ENCODE results near the gene EVC2. TPM values are rescaled to one million over a fixed set of nuclear protein-coding genes. Genes with fewer than 3 reads are reported as not detected.

EVC2 gene
- total and polyA plus RNA-seq, 2 donors (not counting 1 experiment from before 2014, with no cell fraction given), result 1.1 TPM; not detected in 1

DNA sequence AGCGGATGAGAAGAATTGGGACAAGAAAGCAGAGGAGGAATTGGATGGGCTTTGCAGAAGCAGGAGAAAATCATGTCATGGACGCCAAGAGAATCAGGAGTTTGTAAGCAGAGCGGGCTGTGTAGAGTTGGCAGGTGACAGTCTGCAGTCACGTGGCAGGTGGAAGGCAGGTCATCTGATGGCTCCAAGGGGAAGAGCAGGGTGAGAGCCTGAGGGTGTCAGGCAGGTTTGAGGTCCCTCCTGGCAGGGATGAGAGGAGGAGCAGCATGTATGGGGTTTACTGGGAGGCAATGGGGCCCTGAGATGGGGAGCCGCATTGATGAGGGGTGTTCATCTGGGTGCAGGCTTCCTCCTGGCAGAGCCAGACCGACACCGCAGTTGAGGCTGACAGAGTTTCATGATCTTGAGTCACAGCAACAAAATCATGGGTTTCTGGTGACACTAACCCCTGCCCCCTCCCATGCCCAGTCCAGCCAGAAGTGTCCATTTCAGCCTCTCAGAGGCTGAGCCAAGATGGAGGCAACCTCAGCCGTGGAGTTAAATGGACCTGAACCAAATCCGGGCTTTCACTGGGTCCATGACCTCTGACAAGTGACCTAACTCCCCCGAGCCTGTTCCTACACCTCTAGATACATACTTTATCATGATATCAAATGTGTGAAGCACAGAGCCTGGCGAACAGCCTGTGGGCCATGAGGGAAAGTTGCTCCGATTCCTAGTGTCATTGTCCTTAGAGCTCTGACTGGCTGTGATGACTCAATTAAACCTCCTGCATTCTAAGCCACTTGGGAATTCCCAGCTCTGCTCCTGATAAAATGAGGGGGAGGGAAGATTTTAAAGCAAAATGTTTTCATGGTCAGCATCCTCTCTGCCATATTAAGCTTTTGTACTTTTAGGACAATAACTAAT, 38.7 kb upstream of the EVC2 start:
- no peak overlapping the region for H3K27ac Mint-ChIP-seq
- H4K20me1 ChIP-seq (ENCODE audit: control insufficient read depth, insufficient read depth, low read length, poor library complexity, severe bottlenecking), result no peaks in the 10 kb centered on the region
- no peak overlapping the region for H3K4me3 Mint-ChIP-seq
- H3K4me3 ChIP-seq (ENCODE audit: control extremely low read depth in 1 of 5, extremely low read depth in 1 of 5, insufficient read depth in 1 of 5, low read depth in 2 of 5, low read length in 4 of 5), result no peak overlapping the region
- H3K27me3 ChIP-seq (replicated peaks in 1 of 4; ENCODE audit: control extremely low read depth in 1 of 4, control insufficient read depth in 3 of 4, insufficient read depth in 4 of 4, low read length in 3 of 4), result no peaks in the 10 kb centered on the region
- POLR2A ChIA-PET, result no interaction called here
- intact Hi-C loops (cut with micrococcal nuclease), result no loop called here
- TF ChIP-seq, protein P1, sequence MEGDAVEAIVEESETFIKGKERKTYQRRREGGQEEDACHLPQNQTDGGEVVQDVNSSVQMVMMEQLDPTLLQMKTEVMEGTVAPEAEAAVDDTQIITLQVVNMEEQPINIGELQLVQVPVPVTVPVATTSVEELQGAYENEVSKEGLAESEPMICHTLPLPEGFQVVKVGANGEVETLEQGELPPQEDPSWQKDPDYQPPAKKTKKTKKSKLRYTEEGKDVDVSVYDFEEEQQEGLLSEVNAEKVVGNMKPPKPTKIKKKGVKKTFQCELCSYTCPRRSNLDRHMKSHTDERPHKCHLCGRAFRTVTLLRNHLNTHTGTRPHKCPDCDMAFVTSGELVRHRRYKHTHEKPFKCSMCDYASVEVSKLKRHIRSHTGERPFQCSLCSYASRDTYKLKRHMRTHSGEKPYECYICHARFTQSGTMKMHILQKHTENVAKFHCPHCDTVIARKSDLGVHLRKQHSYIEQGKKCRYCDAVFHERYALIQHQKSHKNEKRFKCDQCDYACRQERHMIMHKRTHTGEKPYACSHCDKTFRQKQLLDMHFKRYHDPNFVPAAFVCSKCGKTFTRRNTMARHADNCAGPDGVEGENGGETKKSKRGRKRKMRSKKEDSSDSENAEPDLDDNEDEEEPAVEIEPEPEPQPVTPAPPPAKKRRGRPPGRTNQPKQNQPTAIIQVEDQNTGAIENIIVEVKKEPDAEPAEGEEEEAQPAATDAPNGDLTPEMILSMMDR (IDR thresholded peaks at IDR 0.05), result no peak
- no peak for TF ChIP-seq EZH2 (IDR thresholded peaks at IDR 0.05; ENCODE audit: borderline replicate concordance, insufficient read depth, low read depth, low read length, poor library complexity, severe bottlenecking)
- no peaks in the 10 kb centered on the region for H3K4me1 Mint-ChIP-seq
- H3K36me3 ChIP-seq (replicated peaks in 1 of 2; ENCODE audit: control extremely low read depth in 1 of 2, control insufficient read depth in 1 of 2, extremely low read depth in 1 of 2, insufficient read depth in 2 of 2, low read length in 1 of 2), result no peaks in the 10 kb centered on the region
- DNase-seq, result no peak
- H3K9me3 Mint-ChIP-seq (ENCODE audit: insufficient read depth), result no peaks in the 10 kb centered on the region
- H3K9me3 ChIP-seq (ENCODE audit: control extremely low read depth in 1 of 3, control insufficient read depth in 2 of 3, insufficient read depth in 1 of 3, low read length in 2 of 3), result peaks cover 0 to 7% (median 0%) of the 10 kb centered on the region in 3 donors
- WGBS (ENCODE audit: insufficient coverage), result 85% methylated on average over 8 of the region's 12 CpGs
- no peak for ATAC-seq (ENCODE audit: low read depth)
- no peak overlapping the region for H3K27ac ChIP-seq (ENCODE audit: low read length in 2 of 2)
- no peaks in the 10 kb centered on the region for H3K4me1 ChIP-seq (ENCODE audit: control insufficient read depth in 2 of 2, insufficient read depth in 2 of 2, low read length in 2 of 2)
- CTCF ChIA-PET, result no interaction called here
- H3K27me3 Mint-ChIP-seq, result no peaks in the 10 kb centered on the region
- no peaks in the 10 kb centered on the region for H3K79me2 ChIP-seq (ENCODE audit: control insufficient read depth, insufficient read depth, low read length)
- no peak overlapping the region for H2AFZ ChIP-seq (ENCODE audit: insufficient read depth, low read depth, low read length, poor library complexity, severe bottlenecking)
- no peak overlapping the region for H3K4me2 ChIP-seq (replicated peaks; ENCODE audit: low read depth, low read length, poor library complexity, severe bottlenecking)
- no peak overlapping the region for H3K9ac ChIP-seq (ENCODE audit: low read length)

DNA sequence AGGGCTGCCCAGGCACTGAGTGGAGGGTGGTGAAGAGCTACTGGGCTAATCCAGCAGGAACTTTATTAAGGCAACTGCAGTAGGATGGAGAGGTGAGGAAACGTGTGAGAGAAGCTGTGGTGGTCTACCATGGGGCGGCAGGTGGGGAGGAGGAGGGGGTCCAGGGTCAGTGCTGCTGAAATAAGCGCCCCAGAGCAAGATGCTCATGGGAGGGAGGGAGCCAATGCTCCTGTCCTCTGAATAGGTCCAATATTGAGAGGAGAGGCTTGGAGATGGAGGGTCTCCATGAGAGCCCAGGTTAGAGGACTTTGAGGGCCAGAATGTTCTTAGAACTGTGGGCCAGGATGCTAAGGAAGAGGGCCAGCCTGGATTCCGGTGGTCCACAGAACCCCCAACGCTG, 37.9 kb upstream of the EVC2 start:
- H3K9me3 Mint-ChIP-seq (ENCODE audit: insufficient read depth), result no peaks in the 10 kb centered on the region
- H3K4me1 Mint-ChIP-seq, result no peaks in the 10 kb centered on the region
- no peak overlapping the region for H2AFZ ChIP-seq (ENCODE audit: insufficient read depth, low read depth, low read length, poor library complexity, severe bottlenecking)
- H3K79me2 ChIP-seq (ENCODE audit: control insufficient read depth, insufficient read depth, low read length), result no peaks in the 10 kb centered on the region
- peaks cover 0 to 4% (median 0%) of the 10 kb centered on the region in 3 donors for H3K9me3 ChIP-seq (ENCODE audit: control extremely low read depth in 1 of 3, control insufficient read depth in 2 of 3, insufficient read depth in 1 of 3, low read length in 2 of 3)
- CTCF ChIA-PET, result interaction anchor here (0.8 kb wide), 1 partner anchor 1147 kb away, joined by 3 read pairs; no protein-coding TSS in a partner anchor
- H3K4me1 ChIP-seq (ENCODE audit: control insufficient read depth in 2 of 2, insufficient read depth in 2 of 2, low read length in 2 of 2), result no peaks in the 10 kb centered on the region
- 88% methylated on average over 5 of the region's 5 CpGs for whole genome bisulfite sequencing (ENCODE audit: insufficient coverage)
- no peak overlapping the region for H3K9ac ChIP-seq (ENCODE audit: low read length)
- H3K27ac Mint-ChIP-seq, result no peak overlapping the region
- H3K4me3 Mint-ChIP-seq, result no peak overlapping the region
- no peaks in the 10 kb centered on the region for H3K36me3 ChIP-seq (replicated peaks in 1 of 2; ENCODE audit: control extremely low read depth in 1 of 2, control insufficient read depth in 1 of 2, extremely low read depth in 1 of 2, insufficient read depth in 2 of 2, low read length in 1 of 2)
- DNase-seq (no peak), ATAC-seq (ENCODE audit: low read depth) (no peak)
- TF ChIP-seq, protein P1 (IDR thresholded peaks at IDR 0.05), result no peak
- TF ChIP-seq EZH2 (IDR thresholded peaks at IDR 0.05; ENCODE audit: borderline replicate concordance, insufficient read depth, low read depth, low read length, poor library complexity, severe bottlenecking), result no peak
- POLR2A ChIA-PET, result no interaction called here
- H3K27me3 ChIP-seq (replicated peaks in 1 of 4; ENCODE audit: control extremely low read depth in 1 of 4, control insufficient read depth in 3 of 4, insufficient read depth in 4 of 4, low read length in 3 of 4), result no peaks in the 10 kb centered on the region
- no peaks in the 10 kb centered on the region for H3K27me3 Mint-ChIP-seq
- no peak overlapping the region for H3K4me3 ChIP-seq (ENCODE audit: control extremely low read depth in 1 of 5, extremely low read depth in 1 of 5, insufficient read depth in 1 of 5, low read depth in 2 of 5, low read length in 4 of 5)
- no peaks in the 10 kb centered on the region for H4K20me1 ChIP-seq (ENCODE audit: control insufficient read depth, insufficient read depth, low read length, poor library complexity, severe bottlenecking)
- intact Hi-C loops (cut with micrococcal nuclease), result no loop called here
- no peak overlapping the region for H3K27ac ChIP-seq (ENCODE audit: low read length in 2 of 2)
- H3K4me2 ChIP-seq (replicated peaks; ENCODE audit: low read depth, low read length, poor library complexity, severe bottlenecking), result no peak overlapping the region
